H4 (cell line): ENCODE results near the gene HARS2. TPM values are rescaled to one million over a fixed set of nuclear protein-coding genes. Genes with fewer than 3 reads are reported as not detected.
"Not testable (repeated sequence)": the region's sequence is repeated elsewhere in the genome, so short reads cannot be mapped to it uniquely, and the experiment has no call there.

ENCODE experiments used
- DNase-seq: peaks from one replicate; pipeline ENCODE4 v3.0.0-alpha.2; 2015; ENCODE audit warnings: low spot score
- total RNA-seq: library from RNA; depleted of rRNA; stranded (reverse); fragments of >200 nt; shearing (Covaris generic); gene quantifications from 2 replicates; pipeline ENCODE4 v1.2.3, GENCODE V29; 2014; rRNA removed

The HARS2 gene
- total RNA-seq, 1 experiment from 2014 or later = 49.2 TPM

GRCh38 chr5:140700177-140701144 lies 9.2 kb downstream of the HARS2 start, which contains the start of gene ZMAT2:
TSS of gene ZMAT2 (plus strand) at chr5:140700447. CDS start at chr5:140700461, 14 bp downstream.
- peak; percentile 98 for DNase-seq

DNA sequence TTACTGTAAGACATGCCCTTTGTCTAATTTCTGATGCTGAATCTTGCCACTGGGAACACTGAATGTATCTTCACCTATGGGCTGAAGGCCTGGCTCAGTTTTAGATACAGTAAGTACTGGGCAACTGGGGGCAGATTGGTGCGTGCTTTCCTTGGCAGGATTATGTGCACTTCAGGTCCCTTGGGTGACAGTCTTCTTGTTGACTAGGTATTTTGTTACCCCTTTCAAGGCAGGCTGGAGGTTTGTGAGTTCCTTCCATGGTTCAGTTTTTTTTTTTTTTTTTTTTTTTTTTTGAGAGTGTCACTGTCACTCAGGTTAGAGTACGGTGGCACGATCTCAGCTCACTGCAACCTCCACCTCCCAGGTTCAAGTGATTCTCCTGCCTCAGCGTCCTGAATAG lies 16.6 kb downstream of the HARS2 start:
- no peak for DNase-seq

DNA sequence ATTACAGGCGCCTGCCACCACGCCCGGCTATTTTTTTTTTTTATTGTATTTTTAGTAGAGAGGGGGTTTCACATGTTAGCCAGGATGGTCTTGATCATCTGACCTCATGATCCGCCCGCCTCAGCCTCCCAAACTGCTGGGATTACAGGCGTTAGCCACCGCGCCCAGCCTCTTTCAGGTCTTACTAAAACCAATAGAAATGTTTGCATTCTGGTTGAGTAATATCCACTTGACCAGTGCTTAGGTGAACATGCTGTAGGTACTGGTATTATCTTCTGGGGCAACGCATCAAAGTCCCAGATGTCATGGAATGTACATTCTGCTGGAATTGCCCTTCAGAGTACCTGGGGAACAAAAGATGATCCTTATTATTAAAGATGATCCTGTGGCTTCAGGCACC lies 17.5 kb downstream of the HARS2 start:
- DNase-seq = not testable (repeated sequence)

DNA sequence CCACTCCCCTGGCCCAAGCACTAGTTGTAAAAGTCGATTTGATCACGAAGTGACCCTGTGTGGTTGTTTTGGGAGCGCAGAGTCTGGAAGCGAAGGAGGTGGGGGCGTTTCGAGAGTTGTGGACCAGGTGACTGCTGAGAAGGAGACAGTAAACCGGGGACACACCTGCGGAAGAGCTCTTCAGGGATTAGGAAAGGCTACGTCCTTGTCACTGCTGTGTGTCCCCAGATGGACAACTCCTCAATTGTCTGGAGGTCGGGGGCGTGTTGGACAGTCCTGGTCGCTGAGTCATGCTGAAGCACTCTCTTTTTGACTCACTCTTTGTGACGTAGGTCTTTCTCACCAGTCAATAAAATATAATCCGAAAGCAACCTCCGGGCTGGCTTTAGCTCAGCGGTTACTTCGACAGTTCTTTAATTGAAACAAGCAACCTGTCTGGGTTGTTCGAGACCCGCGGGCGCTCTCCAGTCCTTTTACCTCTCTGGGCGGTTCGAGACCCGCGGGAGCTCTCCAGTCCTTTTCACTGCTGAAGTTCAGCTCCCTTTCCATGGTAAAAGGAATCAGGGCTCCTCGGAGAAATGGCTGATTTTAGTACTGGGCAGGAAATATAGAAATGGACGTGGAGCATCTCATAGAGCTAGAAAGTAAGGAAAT lies 19.8 kb downstream of the HARS2 start:
- peak; percentile 94 for DNase-seq

- no peak for DNase-seq
Measured at GRCh38 chr5:140711794-140712193, 20.5 kb downstream of the HARS2 start.

- no peak for DNase-seq
Measured at GRCh38 chr5:140713562-140714094, 22.4 kb downstream of the HARS2 start.

- DNase-seq = not testable (repeated sequence)
Measured at GRCh38 chr5:140716238-140716637, 25.0 kb downstream of the HARS2 start.

DNA sequence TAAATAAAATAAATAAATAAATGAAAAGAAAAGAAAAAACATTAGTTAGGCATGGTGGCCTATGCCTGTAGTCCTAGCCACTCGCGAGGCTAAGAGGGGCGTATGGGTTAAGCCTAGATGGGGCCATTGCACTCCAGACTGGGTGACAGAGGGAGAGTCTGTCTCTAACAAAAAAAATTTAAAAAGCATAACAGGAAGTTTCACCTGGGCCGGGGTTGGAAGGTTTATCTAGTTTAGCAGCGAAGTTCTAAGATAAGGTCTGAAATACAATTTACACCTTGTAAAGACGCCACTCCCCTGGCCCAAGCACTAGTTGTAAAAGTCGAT lies 27.0 kb downstream of the HARS2 start:
- DNase-seq = no peak

GRCh38 chr5:140720738-140721137 lies 29.5 kb downstream of the HARS2 start:
- DNase-seq = peak; percentile 21

- DNase-seq = not testable (repeated sequence)
Measured at GRCh38 chr5:140721395-140721794, 30.1 kb downstream of the HARS2 start.

GRCh38 chr5:140725799-140726471 lies 34.7 kb downstream of the HARS2 start:
- DNase-seq = peak; percentile 92

DNA sequence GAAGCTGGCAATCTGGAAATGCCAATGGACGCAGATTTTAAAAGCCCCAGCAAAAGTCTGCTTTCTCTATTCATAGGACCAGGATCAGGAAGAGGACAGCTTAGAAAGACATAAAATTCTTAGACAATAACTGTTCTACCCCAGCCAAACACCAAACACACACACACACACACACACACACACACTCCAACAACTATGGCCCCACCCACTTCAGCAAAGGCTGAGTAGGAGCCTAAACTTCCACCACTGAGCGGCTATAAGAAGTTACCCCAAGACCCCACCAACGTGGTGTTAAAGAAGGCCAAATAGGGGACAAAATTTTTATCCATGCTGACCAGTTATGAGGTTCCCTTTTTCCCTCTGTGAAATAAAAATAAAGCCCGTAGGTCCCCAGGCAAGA lies 41.8 kb downstream of the HARS2 start:
- DNase-seq = no peak

DNA sequence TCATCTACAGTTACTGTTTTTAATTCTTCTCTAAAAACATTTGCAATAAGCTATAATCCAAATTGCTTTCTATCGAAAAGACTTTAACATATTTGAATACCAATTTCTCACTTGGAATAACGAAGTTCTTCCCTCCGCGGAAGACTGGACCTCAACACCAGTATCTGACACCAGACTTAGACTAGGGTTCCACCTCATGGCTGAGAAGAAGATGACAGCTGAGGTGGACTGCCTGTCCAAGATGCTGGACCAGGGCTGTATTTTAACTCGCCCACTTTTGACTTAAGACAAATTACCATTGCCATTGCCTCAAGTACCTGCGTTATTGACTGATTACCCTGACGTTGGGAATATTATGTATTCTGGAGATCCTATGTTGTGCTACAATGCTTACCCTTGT lies 43.1 kb downstream of the HARS2 start:
- DNase-seq = no peak

GRCh38 chr5:140737486-140737885 lies 46.2 kb downstream of the HARS2 start:
- DNase-seq = no peak

- DNase-seq = no peak
Measured at GRCh38 chr5:140741967-140742366, 50.7 kb downstream of the HARS2 start.

Other genes starting within 250 kb of the HARS2 start
- gene EIF4EBP3, start 143.8 kb upstream of the HARS2 start, total RNA-seq = not detected in 2 replicates
- gene SRA1, start 134.0 kb upstream of the HARS2 start, total RNA-seq = 64.6 and 72.6 TPM in 2 replicates
- gene APBB3, start 126.9 kb upstream of the HARS2 start, total RNA-seq = 2.8 and 9.3 TPM in 2 replicates
- 22.2 and 39.9 TPM in 2 replicates for gene SLC35A4, start 126.6 kb upstream of the HARS2 start, total RNA-seq
- gene CD14, start 58.3 kb upstream of the HARS2 start, total RNA-seq = not detected in 2 replicates
- gene TMCO6, start 52.0 kb upstream of the HARS2 start, total RNA-seq = 9.6 and 15.9 TPM in 2 replicates
- 65.7 and 99.6 TPM in 2 replicates for gene NDUFA2, start 43.8 kb upstream of the HARS2 start, total RNA-seq
- gene IK, start 43.6 kb upstream of the HARS2 start, total RNA-seq = 72.9 and 98.1 TPM in 2 replicates
- 13.7 and 15.2 TPM in 2 replicates for gene WDR55, start 26.6 kb upstream of the HARS2 start, total RNA-seq
- 0.37 TPM in 1 of 2 replicates, not detected in the other for gene DND1, start 17.9 kb upstream of the HARS2 start, total RNA-seq
- 52.1 and 53.6 TPM in 2 replicates for gene HARS1, start 85 bp upstream of the HARS2 start, total RNA-seq
- gene ZMAT2, start 9.0 kb downstream of the HARS2 start, total RNA-seq = 73.5 and 95.8 TPM in 2 replicates
- gene PCDHA1, start 94.7 kb downstream of the HARS2 start, total RNA-seq = 0.45 and 0.56 TPM in 2 replicates
- gene PCDHA2, start 103.4 kb downstream of the HARS2 start, total RNA-seq = 0.72 and 0.82 TPM in 2 replicates
- gene PCDHA3, start 109.6 kb downstream of the HARS2 start, total RNA-seq = 4.5 and 4.7 TPM in 2 replicates
- gene PCDHA4, start 115.6 kb downstream of the HARS2 start, total RNA-seq = 0.02 and 0.04 TPM in 2 replicates
- gene PCDHA5, start 130.2 kb downstream of the HARS2 start, total RNA-seq = 0.25 and 1.1 TPM in 2 replicates
- gene PCDHA6, start 136.5 kb downstream of the HARS2 start, total RNA-seq = 0.06 TPM in 1 of 2 replicates, not detected in the other
- gene PCDHA7, start 142.8 kb downstream of the HARS2 start, total RNA-seq = 0.04 and 0.06 TPM in 2 replicates
- 0.04 and 0.17 TPM in 2 replicates for gene PCDHA8, start 149.7 kb downstream of the HARS2 start, total RNA-seq
- 0.08 TPM in 1 of 2 replicates, not detected in the other for gene PCDHA9, start 156.9 kb downstream of the HARS2 start, total RNA-seq
- gene PCDHA10, start 164.4 kb downstream of the HARS2 start, total RNA-seq = 0.02 and 0.08 TPM in 2 replicates
- gene PCDHA11, start 177.5 kb downstream of the HARS2 start, total RNA-seq = 5.0 and 7.7 TPM in 2 replicates
- 0.21 and 0.60 TPM in 2 replicates for gene PCDHA12, start 183.9 kb downstream of the HARS2 start, total RNA-seq
- gene PCDHA13, start 190.7 kb downstream of the HARS2 start, total RNA-seq = 0.41 and 0.50 TPM in 2 replicates
- 1.1 TPM in 2 replicates for gene PCDHAC1, start 234.8 kb downstream of the HARS2 start, total RNA-seq